Mesenteric fat pad (tissue), 1 donor: Measurements from ENCODE around the gene C21orf91. TPM values are rescaled to one million over a fixed set of nuclear protein-coding genes. Genes with fewer than 3 reads are reported as not detected.
"Not testable (repeated sequence)": the region's sequence is repeated elsewhere in the genome, so short reads cannot be mapped to it uniquely, and the experiment has no call there.

Experiments
- DNase-seq: peaks from one replicate; pipeline ENCODE4 v3.0.0-alpha.2; 2020; ENCODE audit warnings: low spot score
- total RNA-seq: library from RNA; stranded (reverse); fragmentation: NEBNext Ultra II Directional; extraction: Animal tissue kit (Norgen Biotek cat#: 25700); gene quantifications from one replicate; pipeline ENCODE4 v1.2.1, GENCODE V29; 2021
- donor health status: DM: yes; HTN: yes; CAD: no.

Gene C21orf91
- total RNA-seq, 1 donor from 2014 or later, result 12.6 TPM

DNA sequence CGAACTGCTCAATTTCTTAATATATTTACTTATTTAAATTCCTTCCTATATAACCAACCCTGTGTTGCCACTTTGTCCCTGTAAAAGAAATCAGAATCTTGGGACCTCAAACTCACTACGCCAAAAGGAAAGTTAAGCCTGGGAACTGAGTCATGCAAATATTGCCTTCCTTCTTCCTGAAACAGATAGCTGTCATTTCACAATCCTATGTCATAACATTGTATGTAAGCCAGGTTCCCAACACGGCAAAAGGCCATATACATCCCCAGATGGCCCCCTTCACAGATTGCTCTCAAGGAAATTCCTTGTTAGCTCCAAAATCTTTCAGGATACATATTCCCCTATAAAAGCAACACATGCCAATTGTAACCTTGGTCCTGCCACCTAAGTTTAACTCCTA lies 39.7 kb downstream of the C21orf91 start:
- DNase-seq, result no peak

DNA sequence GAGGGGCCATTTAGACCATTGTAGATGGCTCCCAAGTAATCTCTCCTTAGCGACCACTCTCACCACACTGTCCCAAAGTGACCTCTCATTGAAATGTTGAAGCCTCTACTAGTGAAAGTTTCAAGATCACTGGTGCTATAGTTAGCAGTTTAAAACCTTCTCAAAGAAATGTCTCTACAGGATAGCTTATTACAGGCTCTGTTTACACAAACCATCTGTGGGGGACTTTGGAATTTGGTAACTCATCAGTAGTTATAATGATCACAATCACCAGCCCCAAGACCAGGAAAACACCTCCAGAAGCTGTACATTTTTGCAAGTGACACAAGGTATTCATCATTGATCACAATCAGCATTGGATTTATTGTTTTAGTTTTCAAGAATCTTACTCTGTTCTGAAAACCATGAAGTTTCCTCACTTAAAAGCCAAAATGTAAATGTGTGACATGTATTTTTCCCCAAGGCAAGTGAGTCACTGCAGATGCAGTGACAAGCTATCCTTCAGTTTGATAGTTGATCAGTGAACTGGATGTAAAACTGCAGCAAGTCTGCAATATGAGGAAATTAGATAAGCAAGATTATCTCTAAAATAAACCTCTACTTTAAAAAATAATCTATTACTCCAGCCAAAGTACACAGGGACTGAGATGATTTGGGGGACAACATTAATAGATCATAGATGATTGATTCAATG lies 41.9 kb downstream of the C21orf91 start:
- no peak for DNase-seq

DNA sequence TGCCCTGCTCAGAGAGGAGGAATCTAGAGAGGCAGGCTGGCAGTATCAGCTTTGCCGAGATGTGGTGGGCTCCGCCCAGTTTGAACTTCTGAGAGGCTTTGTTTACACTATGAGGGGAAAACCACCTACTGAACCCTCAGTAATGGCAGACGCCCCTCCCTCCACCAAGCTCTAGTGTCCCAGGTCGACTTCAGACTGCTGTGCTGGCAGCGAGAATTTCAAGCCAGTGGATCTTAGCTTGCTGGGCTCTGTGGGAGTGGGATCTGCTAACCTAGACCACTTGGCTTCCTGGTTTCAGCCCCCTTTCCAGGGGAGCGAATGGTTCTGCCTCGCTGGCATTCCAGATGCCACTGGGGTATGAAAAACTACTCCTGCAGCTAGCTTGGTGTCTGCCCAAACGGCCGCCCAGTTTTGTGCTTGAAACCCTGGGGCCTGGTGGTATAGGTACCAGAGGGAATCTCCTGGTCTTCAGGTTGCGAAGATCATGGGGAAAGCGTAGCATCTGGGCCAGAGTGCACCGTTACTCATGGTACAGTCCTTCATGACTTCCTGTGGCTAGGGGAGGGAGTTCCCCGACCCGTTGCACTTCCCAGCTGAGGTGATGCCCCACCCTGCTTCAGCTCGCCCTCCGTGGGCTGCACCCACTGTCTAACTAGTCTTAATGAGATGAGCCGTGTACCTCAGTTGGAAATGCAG lies 43.6 kb downstream of the C21orf91 start:
- no peak for DNase-seq

DNA sequence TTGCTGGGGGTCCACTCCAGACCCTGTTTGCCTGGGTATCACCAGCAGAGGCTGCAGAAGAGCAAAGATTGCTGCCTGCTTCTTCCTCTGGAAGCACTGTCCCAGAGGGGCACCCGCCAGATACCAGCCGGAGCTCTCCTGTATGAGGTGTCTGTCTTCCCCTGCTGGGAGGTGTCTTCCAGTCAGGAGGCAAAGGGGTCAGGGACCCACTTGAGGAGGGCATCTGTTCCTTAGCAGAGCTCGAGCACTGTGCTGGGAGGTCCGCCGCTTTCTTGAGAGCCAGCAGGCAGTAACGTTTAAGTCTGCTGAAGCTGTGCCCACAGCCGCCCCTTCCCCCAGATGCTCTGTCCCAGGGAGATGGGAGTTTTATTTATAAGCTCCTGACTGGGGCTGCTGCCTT lies 44.1 kb downstream of the C21orf91 start:
- DNase-seq, result not testable (repeated sequence)

DNA sequence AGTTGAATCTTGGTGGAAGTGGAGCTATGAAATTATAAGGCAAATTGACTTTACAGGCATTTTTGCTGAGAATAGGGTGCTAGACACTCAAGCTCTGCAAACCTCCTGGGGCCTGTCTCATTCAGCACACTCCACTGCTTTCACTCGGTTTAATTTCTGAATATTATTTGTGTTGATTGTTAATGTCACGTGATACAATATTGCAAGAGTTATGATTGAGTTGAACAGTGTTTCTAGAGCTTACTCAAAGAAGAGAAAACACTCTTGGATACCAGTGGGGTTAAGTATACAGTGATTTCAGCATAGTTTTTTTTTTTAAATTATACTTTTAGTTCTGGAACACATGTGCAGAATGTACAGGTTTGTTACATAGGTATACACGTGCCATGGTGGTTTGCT lies 49.7 kb downstream of the C21orf91 start:
- no peak for DNase-seq

DNA sequence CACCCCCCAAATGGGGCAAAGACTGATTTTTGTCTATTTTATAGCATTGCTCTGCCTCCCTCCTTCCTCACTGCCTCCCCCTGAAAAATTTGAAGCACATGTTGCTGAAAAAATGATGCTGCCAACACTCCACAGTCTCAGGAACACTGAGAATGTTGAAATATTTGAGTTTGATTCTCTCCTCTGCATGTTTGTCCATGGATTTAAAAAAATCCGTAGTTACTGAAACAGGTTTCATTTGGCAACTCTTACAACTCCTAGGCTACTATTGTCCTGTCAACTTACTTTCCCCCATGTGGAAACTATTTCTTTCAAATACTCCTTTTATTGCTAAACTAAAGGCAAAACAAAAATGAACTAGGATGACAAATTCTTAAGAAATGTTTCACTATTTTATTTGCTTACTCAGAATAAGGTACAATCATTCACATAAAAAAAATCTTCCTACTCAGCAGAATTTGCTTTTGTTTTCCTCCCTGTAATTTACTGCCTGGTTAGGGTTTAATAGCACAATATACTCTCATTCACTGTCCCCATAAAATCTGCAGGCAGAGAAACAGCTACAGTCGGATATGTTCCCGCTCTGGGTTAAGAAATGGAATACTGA lies 50.2 kb downstream of the C21orf91 start:
- DNase-seq, result no peak

DNA sequence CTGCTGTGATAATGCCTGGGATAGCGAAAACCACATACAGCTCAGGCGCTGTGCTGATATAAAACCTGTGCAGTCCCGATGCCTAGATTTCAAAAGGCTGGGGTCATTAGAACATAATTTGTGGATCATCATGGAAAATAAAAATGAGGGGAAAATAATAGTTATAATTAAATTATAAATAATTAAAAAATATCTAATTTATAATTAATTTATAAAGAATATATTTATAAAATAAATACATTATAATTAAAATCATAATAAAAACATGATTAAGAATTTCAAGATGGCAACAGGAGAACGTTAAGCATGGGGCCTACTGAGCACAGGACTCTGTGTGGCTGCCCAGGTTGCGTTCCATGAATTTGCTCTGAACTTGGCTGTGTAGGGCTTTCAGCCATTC lies 53.9 kb downstream of the C21orf91 start:
- DNase-seq, result no peak

DNA sequence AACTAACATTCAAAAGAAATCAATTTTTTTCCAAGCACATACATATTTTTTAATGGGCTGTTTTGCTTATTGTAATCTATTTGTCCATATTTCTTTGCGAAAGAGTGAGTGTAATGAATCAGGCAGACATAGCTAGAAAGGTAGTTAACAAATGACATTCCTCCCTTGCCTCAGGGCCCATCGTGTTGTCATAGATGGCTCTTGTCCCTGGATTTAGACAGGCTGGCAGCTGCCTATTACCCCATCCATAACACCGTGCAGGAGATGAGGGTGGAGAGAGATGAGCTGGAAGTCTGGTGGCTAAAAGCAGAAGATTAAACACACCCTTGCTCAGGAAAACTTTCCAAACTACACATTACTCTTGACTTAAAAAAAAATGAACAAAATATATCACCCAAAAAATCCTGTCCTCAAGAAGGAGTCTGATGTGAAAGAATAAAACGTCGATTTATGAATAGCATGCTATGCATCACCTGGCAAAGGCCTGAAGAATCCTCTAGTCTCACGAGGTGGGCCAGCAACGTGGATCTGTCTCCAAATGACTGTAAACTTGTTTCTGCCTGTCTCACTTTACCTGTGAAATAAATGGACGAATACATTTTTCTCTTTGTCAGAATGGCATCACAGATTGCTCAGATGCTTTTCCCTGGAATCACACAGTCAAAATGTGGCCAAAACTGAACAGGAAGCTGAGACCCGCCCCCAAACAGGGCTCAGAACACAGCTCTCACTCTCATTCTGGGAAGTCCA lies 55.7 kb downstream of the C21orf91 start:
- DNase-seq, result no peak

DNA sequence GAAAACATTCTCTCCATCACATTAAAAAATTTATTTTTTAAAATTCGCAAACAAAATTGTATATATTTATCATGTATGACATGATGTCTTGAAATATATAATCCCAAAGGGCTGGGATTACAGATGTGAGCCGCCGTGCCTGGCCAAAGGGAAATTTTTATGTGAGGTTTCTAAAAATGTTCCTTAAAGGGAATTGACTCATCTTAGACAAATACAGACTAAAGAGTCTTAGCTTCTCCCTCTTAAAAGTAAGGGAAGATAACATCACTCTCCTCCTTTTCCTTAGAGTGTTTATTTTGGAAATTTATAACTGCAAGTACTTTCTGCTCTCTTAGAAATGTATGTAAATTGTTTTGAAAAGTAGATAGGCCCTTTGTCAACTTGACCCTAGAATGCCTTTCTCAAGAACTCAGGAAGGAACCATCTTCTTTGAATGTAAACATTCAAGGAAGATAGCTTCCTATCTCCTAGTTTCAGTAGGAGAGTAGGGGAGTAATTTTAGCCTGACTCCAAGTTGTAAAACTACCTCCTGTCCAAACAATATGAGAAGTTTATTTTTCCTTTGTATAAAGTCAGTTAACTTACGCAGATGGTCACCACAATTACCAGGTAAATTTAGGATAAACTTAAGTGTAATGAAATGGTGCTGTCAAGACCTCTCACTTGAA lies 59.5 kb downstream of the C21orf91 start:
- DNase-seq, result no peak

DNA sequence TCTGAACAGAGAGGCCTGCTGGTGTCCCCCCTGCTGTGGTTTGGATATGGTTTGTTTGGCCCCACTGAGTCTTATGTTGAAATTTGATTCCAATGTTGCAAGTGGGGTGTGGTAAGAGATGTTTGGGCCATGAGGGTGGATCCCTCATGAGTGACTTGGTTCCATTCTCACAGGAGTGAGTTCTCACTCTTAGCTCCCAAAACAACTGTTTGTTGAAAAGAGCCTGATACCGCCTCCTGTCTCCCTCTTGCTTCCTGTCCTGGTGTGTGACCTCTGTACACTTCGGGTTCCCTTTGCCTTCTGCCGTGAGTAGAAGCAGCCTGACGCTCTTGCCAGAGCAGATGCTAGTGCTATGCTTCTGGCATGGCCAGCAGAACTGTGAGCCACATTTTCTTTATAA lies 60.5 kb downstream of the C21orf91 start:
- DNase-seq, result no peak

DNA sequence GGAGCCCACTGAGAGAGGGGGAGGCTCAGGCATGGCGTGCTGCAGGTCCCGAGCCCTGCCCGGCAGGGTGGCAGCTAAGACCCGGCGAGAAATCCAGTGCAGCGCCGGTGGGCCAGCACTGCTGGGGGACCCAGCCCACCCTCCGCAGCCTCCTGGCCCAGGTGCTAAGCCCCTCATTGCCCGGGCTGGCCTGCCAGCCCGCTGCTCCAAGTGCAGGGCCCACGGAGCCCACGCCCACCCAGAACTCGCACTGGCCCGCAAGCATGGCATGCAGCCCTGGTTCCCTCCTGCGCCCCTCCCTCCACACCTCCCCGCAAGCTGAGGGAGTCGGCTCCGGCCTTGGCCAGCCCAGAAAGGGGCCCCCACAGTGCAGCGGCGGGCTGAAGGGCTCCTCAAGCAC lies 61.5 kb downstream of the C21orf91 start:
- DNase-seq, result no peak

DNA sequence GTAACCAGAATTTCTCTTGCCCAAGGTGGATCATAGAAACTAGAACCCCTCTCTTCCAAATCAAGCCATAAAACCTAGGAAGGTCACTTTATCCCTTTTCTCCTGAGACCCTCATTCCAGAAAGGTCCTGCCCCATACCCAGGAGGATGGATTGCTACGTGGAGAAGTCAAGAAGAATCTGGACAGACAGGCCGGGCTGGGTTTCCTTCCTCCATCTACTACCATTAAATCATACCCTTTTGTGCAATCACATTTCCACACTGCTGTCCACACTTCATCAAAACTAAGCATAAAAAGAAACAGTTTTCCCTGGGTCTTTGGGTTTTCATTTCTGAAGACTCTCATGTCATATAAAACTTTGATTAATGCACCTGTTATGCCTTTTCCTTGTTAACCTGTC lies 65.4 kb downstream of the C21orf91 start:
- DNase-seq, result no peak

DNA sequence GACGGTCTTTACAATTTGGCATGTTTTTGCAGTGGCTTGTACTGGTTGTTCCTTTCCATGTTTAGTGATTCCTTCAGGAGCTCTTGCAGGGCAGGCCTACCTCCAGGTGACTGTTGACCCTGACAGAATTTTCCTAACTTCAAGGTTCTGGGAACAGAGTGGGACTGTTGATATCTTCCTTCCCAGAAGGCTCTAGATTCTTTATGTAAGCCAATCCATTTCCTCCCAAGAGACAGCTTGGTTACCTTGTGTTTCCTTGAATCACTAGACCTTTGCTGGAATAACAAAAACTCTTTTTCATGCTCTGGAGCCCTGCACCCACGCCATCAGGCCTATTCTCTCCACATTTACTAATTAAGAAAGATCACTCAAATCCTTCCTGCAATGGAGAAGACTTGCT lies 67.0 kb downstream of the C21orf91 start:
- no peak for DNase-seq

DNA sequence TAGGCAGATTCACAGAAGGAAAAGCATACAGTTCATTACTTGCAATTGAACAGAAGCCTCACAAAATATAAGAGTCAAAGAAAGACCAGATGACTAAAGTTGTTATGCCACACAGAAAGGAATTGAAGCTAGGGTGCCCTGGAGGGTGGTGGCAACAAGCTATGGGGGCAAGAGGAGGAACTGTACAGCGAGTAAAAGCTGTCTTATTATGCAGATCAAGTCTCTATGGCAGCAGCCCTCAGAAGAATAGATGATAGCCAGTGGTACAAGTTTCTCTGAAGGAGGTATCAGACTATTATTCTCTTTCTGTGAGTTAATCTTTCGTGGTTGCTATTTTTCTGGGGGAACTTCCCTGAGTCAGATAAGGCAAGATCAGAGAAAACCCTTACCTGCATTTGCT lies 72.2 kb downstream of the C21orf91 start:
- no peak for DNase-seq

DNA sequence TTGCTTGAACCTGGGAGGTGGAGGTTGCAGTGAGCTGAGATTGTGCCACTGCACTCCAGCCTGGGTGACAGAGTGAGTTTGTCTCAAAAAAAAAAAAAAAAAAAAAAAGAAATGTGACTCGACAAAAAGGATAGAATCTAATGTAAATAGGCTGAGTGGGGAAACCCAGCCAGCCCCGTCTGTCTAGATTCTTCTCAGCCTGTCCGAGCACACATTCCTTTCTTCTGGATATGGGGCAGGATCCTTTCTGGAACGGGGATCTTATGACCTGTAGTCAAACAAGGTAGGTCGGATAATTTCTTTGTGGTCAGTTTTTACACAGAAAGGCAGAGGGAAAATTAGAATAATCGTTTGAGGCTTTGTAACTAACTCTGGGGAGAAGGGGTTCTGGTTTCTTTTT lies 74.1 kb downstream of the C21orf91 start:
- no peak for DNase-seq

DNA sequence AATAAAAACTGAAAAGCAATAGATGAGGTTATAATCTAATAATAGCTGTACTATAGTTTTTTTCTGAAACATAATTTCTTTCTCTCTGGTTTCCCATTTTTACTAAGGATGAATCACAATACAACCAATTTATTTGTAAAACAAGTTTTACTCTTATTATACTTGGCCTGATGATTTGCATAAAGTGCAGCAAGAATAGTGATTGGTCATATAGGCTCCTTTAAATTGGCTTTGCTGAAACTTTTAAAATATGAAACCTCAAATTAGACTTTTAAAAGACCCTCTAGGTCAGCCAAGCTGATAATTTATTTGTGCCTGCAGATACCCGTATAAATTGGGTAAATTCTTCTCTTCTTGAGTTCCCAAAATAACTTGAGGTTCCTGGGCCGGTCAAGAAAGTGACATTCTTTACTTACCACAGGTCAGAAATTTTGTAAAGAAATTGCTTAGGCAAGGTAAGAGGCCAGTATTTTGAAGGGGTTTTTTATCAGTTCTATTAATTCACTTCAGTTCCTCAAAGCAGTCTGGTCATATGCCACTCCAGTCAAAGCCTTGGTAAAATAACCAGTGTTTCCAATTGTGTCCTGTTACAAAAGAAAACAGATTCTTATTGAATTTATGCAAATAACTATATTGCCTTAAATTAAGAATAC lies 76.1 kb downstream of the C21orf91 start:
- DNase-seq, result no peak

DNA sequence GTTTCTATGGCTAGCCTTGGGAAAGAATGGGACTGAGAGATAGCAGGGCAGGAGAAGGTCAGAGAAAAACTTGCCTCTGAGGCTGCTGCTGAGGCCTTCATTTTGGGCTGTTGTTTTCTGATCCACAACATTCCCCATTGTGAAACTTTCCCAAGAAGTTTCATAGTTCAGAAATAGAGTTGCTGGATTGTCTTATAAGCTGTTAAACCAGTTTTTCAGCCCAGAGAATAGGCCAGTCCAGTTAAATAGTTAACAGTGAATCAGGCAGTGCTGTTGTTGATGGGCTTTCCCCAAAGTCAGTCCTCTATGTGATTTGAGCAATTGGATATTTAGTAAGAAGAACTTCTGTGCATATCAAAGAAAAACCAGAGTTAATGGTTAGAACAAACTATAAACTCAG lies 77.0 kb downstream of the C21orf91 start:
- no peak for DNase-seq
